Activated naive CD4-positive, alpha-beta T cell (primary cell): ENCODE measurements around the gene GATA1.
A peak's percentile ranks its signal among the peaks of the same experiment; 100 is the strongest.
"Not testable (repeated sequence)": the region's sequence is repeated elsewhere in the genome, so short reads cannot be mapped to it uniquely, and the experiment has no call there.

ENCODE experiments used
- DNase-seq, 4 experiments: peaks; one replicate each; lab custom pipeline; 2025; lab: John Stamatoyannopoulos, UW

GATA1 gene

GRCh38 chrX:48815266-48815665 lies 28.9 kb downstream of the GATA1 start:
- no peak for DNase-seq

GRCh38 chrX:48816014-48816810 lies 29.8 kb downstream of the GATA1 start:
- DNase-seq, result no peak

- DNase-seq, result no peak
Measured at GRCh38 chrX:48818098-48818497, 31.7 kb downstream of the GATA1 start.

- no peak for DNase-seq
Measured at GRCh38 chrX:48818866-48819265, 32.5 kb downstream of the GATA1 start.

- DNase-seq, result not testable (repeated sequence)
Measured at GRCh38 chrX:48819394-48819793, 33.0 kb downstream of the GATA1 start.

- no peak for DNase-seq
Measured at GRCh38 chrX:48823053-48823452, 36.7 kb downstream of the GATA1 start.

- no peak for DNase-seq
Measured at GRCh38 chrX:48824066-48824465, 37.7 kb downstream of the GATA1 start.

- no peak for DNase-seq
Measured at GRCh38 chrX:48826135-48826875, 39.9 kb downstream of the GATA1 start, which contains the start of gene ERAS. Gene ERAS (plus strand): TSS chrX:48826513. CDS start chrX:48829124, 2,611 bp downstream.

GRCh38 chrX:48826876-48827653 lies 40.7 kb downstream of the GATA1 start:
- DNase-seq, result no peak

- no peak for DNase-seq
Measured at GRCh38 chrX:48827654-48827968, 41.2 kb downstream of the GATA1 start.

GRCh38 chrX:48829016-48829735 lies 42.8 kb downstream of the GATA1 start:
- no peak for DNase-seq

- no peak for DNase-seq
Measured at GRCh38 chrX:48831136-48831908, 44.9 kb downstream of the GATA1 start.

GRCh38 chrX:48831909-48832291 lies 45.5 kb downstream of the GATA1 start:
- DNase-seq, result no peak

- DNase-seq, result no peak
Measured at GRCh38 chrX:48833542-48834138, 47.2 kb downstream of the GATA1 start.

GRCh38 chrX:48834383-48834709 lies 48.0 kb downstream of the GATA1 start:
- DNase-seq, result no peak

GRCh38 chrX:48835524-48836329 lies 49.3 kb downstream of the GATA1 start, which contains the start of gene PCSK1N:
Gene PCSK1N (minus strand): TSS chrX:48835610. CDS start chrX:48835532, 78 bp downstream.
- peak in 1 of 4 experiments; percentile 16 for DNase-seq

GRCh38 chrX:48839686-48840085 lies 53.3 kb downstream of the GATA1 start:
- no peak for DNase-seq
